SK-N-SH treated with all-trans-retinoic acid at 6 μM for 48 hours (cell line): ENCODE results near the gene CST9.

Source experiments
- ATAC-seq: fragments of 200-7000 bp; cut with Tn5 transposase; 3 replicates; pipeline ENCODE4 v1.9.1; 2020; ENCODE audit warnings: mild to moderate bottlenecking, moderate library complexity
- ARNTL ChIP-seq: fragments of 450-650 bp; formaldehyde crosslinking; IDR thresholded peaks from 2 replicates; pipeline ENCODE4 v1.5.0; 2020; ENCODE audit warnings: low read depth, mild to moderate bottlenecking, moderate library complexity, borderline replicate concordance
- ESRRG ChIP-seq: fragments of 250-450 bp; sonication (Bioruptor Pico); IDR thresholded peaks from 2 replicates; pipeline ENCODE4 v1.6.1; 2021; ENCODE audit warnings: mild to moderate bottlenecking
- GLIS3 ChIP-seq: fragments of 250-450 bp; sonication (Bioruptor Pico); IDR thresholded peaks from 2 replicates; pipeline ENCODE4 v1.5.0; 2020; ENCODE audit warnings: mild to moderate bottlenecking, moderate library complexity
- ISL1 ChIP-seq: fragments of 250-450 bp; sonication (Bioruptor Pico); IDR thresholded peaks from 2 replicates; pipeline ENCODE4 v2.1.2; 2022; ENCODE audit warnings: mild to moderate bottlenecking, moderate library complexity
- OSR1 ChIP-seq: fragments of 250-450 bp; sonication (Bioruptor Pico); IDR thresholded peaks from 2 replicates; pipeline ENCODE4 v1.8.0; 2022; ENCODE audit warnings: moderate library complexity, mild to moderate bottlenecking, inconsistent platforms
- PPARA ChIP-seq: fragments of 250-450 bp; sonication (Bioruptor Pico); IDR thresholded peaks from 2 replicates; pipeline ENCODE4 v1.5.0; 2020; ENCODE audit warnings: mild to moderate bottlenecking, borderline replicate concordance
- RARB ChIP-seq: fragments of 250-450 bp; sonication (Bioruptor Pico); IDR thresholded peaks from 2 replicates; pipeline ENCODE4 v1.8.0; 2021; ENCODE audit warnings: mild to moderate bottlenecking, moderate library complexity
- TCF4 ChIP-seq: fragments of 250-450 bp; sonication (Bioruptor Pico); IDR thresholded peaks from 2 replicates; pipeline ENCODE4 v1.8.0; 2021; ENCODE audit warnings: mild to moderate bottlenecking, moderate library complexity, borderline replicate concordance
- ZC3H10 ChIP-seq: fragments of 250-450 bp; sonication (Bioruptor Pico); IDR thresholded peaks from 2 replicates; pipeline ENCODE4 v1.5.1; 2021; ENCODE audit warnings: mild to moderate bottlenecking, moderate library complexity
- ZFP3 ChIP-seq: fragments of 250-450 bp; sonication (Bioruptor Pico); IDR thresholded peaks from 2 replicates; pipeline ENCODE4 v1.5.0; 2020; ENCODE audit warnings: mild to moderate bottlenecking, moderate library complexity
- ZFP30 ChIP-seq: fragments of 450-650 bp; formaldehyde crosslinking; IDR thresholded peaks from 2 replicates; pipeline ENCODE4 v1.5.0; 2022; ENCODE audit warnings: mild to moderate bottlenecking, moderate library complexity
- ZNF565 ChIP-seq: fragments of 450-650 bp; formaldehyde crosslinking; conservative IDR thresholded peaks from 2 replicates; pipeline ENCODE4 v1.5.0; 2020; ENCODE audit warnings: low read depth, mild to moderate bottlenecking, moderate library complexity
- ZNF70 ChIP-seq: fragments of 450-650 bp; formaldehyde crosslinking; IDR thresholded peaks from 2 replicates; pipeline ENCODE4 v1.5.0; 2020; ENCODE audit warnings: mild to moderate bottlenecking, moderate library complexity
- TF ChIP-seq, protein P1 (sequence below): fragments of 250-450 bp; sonication (Bioruptor Pico); IDR thresholded peaks from 2 replicates; pipeline ENCODE4 v1.5.0; 2020; ENCODE audit warnings: mild to moderate bottlenecking, moderate library complexity
- TF ChIP-seq, protein P2 (sequence below): fragments of 250-450 bp; sonication (Bioruptor Pico); IDR thresholded peaks from 2 replicates; pipeline ENCODE4 v1.8.0; 2021; ENCODE audit warnings: low read depth, mild to moderate bottlenecking, moderate library complexity, borderline replicate concordance
- TF ChIP-seq, protein P3 (sequence below): fragments of 250-450 bp; sonication (Bioruptor Pico); IDR thresholded peaks from 2 replicates; pipeline ENCODE4 v1.8.0; 2020; ENCODE audit warnings: mild to moderate bottlenecking, moderate library complexity, borderline replicate concordance
- TF ChIP-seq, protein P4 (sequence below): fragments of 250-450 bp; sonication (Bioruptor Pico); IDR thresholded peaks from 2 replicates; pipeline ENCODE4 v1.5.1; 2020; ENCODE audit warnings: low read depth, mild to moderate bottlenecking, moderate library complexity
- TF ChIP-seq, protein P5 (sequence below): fragments of 250-450 bp; sonication (Bioruptor Pico); IDR thresholded peaks from 2 replicates; pipeline ENCODE4 v1.5.1; 2021; ENCODE audit warnings: mild to moderate bottlenecking, moderate library complexity

The CST9 gene

DNA sequence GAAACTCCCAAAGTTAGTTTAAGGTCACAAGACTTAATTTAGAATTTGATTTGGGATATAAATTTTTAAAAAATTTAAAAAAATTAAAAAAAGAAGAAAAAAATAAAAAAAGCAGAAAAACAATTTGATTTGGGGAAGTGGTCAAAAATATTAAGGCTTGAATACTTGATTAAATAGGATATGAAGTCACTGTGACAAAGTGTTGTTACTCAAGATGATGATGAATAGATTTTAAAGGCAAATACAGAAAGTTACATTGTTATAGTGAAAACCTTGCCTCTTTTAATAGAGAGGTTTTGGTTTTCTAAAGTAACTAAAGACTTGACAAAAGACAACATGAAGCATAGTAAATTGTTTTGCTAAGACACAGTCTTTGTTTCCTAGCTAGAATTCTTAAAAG lies 7.2 kb downstream of the CST9 start:
- no peak for ATAC-seq
- no peak for TF ChIP-seq ISL1 (CRISPR knock-in tag)
- TF ChIP-seq, protein P1, sequence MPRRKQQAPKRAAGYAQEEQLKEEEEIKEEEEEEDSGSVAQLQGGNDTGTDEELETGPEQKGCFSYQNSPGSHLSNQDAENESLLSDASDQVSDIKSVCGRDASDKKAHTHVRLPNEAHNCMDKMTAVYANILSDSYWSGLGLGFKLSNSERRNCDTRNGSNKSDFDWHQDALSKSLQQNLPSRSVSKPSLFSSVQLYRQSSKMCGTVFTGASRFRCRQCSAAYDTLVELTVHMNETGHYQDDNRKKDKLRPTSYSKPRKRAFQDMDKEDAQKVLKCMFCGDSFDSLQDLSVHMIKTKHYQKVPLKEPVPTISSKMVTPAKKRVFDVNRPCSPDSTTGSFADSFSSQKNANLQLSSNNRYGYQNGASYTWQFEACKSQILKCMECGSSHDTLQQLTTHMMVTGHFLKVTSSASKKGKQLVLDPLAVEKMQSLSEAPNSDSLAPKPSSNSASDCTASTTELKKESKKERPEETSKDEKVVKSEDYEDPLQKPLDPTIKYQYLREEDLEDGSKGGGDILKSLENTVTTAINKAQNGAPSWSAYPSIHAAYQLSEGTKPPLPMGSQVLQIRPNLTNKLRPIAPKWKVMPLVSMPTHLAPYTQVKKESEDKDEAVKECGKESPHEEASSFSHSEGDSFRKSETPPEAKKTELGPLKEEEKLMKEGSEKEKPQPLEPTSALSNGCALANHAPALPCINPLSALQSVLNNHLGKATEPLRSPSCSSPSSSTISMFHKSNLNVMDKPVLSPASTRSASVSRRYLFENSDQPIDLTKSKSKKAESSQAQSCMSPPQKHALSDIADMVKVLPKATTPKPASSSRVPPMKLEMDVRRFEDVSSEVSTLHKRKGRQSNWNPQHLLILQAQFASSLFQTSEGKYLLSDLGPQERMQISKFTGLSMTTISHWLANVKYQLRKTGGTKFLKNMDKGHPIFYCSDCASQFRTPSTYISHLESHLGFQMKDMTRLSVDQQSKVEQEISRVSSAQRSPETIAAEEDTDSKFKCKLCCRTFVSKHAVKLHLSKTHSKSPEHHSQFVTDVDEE, result no peak
- TF ChIP-seq, protein P2, sequence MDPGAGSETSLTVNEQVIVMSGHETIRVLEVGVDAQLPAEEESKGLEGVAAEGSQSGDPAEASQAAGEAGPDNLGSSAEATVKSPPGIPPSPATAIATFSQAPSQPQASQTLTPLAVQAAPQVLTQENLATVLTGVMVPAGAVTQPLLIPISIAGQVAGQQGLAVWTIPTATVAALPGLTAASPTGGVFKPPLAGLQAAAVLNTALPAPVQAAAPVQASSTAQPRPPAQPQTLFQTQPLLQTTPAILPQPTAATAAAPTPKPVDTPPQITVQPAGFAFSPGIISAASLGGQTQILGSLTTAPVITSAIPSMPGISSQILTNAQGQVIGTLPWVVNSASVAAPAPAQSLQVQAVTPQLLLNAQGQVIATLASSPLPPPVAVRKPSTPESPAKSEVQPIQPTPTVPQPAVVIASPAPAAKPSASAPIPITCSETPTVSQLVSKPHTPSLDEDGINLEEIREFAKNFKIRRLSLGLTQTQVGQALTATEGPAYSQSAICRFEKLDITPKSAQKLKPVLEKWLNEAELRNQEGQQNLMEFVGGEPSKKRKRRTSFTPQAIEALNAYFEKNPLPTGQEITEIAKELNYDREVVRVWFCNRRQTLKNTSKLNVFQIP (CRISPR knock-in tag), result no peak
- TF ChIP-seq ZNF565 (CRISPR knock-in tag), result no peak
- TF ChIP-seq ARNTL (CRISPR knock-in tag), result no peak
- TF ChIP-seq, protein P3, sequence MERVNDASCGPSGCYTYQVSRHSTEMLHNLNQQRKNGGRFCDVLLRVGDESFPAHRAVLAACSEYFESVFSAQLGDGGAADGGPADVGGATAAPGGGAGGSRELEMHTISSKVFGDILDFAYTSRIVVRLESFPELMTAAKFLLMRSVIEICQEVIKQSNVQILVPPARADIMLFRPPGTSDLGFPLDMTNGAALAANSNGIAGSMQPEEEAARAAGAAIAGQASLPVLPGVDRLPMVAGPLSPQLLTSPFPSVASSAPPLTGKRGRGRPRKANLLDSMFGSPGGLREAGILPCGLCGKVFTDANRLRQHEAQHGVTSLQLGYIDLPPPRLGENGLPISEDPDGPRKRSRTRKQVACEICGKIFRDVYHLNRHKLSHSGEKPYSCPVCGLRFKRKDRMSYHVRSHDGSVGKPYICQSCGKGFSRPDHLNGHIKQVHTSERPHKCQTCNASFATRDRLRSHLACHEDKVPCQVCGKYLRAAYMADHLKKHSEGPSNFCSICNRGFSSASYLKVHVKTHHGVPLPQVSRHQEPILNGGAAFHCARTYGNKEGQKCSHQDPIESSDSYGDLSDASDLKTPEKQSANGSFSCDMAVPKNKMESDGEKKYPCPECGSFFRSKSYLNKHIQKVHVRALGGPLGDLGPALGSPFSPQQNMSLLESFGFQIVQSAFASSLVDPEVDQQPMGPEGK (CRISPR knock-in tag), result no peak
- TF ChIP-seq OSR1 (CRISPR knock-in tag), result no peak
- no peak for TF ChIP-seq TCF4
- TF ChIP-seq ZC3H10 (CRISPR knock-in tag), result no peak
- TF ChIP-seq RARB, result no peak
- TF ChIP-seq ESRRG (CRISPR knock-in tag), result no peak
- TF ChIP-seq ZFP3 (CRISPR knock-in tag), result no peak
- TF ChIP-seq, protein P4, sequence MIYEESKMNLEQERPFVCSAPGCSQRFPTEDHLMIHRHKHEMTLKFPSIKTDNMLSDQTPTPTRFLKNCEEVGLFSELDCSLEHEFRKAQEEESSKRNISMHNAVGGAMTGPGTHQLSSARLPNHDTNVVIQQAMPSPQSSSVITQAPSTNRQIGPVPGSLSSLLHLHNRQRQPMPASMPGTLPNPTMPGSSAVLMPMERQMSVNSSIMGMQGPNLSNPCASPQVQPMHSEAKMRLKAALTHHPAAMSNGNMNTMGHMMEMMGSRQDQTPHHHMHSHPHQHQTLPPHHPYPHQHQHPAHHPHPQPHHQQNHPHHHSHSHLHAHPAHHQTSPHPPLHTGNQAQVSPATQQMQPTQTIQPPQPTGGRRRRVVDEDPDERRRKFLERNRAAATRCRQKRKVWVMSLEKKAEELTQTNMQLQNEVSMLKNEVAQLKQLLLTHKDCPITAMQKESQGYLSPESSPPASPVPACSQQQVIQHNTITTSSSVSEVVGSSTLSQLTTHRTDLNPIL (CRISPR knock-in tag), result no peak
- TF ChIP-seq, protein P5, sequence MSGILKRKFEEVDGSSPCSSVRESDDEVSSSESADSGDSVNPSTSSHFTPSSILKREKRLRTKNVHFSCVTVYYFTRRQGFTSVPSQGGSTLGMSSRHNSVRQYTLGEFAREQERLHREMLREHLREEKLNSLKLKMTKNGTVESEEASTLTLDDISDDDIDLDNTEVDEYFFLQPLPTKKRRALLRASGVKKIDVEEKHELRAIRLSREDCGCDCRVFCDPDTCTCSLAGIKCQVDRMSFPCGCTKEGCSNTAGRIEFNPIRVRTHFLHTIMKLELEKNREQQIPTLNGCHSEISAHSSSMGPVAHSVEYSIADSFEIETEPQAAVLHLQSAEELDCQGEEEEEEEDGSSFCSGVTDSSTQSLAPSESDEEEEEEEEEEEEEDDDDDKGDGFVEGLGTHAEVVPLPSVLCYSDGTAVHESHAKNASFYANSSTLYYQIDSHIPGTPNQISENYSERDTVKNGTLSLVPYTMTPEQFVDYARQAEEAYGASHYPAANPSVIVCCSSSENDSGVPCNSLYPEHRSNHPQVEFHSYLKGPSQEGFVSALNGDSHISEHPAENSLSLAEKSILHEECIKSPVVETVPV (CRISPR knock-in tag), result no peak
- TF ChIP-seq ZNF70 (CRISPR knock-in tag), result no peak
- no peak for TF ChIP-seq ZFP30 (CRISPR knock-in tag)
- no peak for TF ChIP-seq PPARA (CRISPR knock-in tag)
- no peak for TF ChIP-seq GLIS3 (CRISPR knock-in tag)

DNA sequence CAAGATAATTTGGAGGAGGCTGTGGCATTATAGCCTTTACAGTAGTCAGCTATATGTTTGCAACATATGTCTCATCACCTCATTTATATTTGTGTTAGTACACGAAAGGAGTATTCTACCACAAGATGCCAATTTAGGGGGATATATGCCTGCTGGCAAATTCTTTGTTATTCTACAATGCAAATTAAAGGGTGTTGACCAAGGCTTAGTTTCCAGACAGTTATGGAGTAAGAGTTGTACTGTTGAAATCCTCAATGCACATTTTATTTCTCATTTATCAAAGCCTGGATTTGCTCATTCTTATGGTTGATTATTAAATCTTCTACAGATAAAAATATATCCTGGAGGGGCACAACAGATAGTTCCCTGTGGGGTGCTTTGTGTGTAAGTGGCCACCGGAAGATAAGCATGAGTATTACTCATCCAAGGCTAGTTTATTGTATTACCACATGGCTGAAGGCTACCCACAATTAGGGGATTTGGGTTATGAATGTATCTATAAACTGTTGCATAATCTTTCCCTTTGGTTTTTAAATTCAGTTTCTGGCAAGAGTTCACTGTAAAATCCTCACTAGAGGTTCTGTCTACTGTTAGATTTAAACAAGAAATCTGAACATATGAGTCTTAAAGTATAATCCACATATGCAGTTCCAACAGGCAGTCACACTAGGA lies 9.0 kb downstream of the CST9 start:
- TF ChIP-seq OSR1 (CRISPR knock-in tag), result no peak
- TF ChIP-seq, protein P1, result no peak
- ATAC-seq, result no peak
